ENCODE measurements around the gene ZNF467.

GRCh38 chr7:149761307-149761706, 12.1 kb downstream of the ZNF467 start:
- TF ChIP-seq, protein P1, sequence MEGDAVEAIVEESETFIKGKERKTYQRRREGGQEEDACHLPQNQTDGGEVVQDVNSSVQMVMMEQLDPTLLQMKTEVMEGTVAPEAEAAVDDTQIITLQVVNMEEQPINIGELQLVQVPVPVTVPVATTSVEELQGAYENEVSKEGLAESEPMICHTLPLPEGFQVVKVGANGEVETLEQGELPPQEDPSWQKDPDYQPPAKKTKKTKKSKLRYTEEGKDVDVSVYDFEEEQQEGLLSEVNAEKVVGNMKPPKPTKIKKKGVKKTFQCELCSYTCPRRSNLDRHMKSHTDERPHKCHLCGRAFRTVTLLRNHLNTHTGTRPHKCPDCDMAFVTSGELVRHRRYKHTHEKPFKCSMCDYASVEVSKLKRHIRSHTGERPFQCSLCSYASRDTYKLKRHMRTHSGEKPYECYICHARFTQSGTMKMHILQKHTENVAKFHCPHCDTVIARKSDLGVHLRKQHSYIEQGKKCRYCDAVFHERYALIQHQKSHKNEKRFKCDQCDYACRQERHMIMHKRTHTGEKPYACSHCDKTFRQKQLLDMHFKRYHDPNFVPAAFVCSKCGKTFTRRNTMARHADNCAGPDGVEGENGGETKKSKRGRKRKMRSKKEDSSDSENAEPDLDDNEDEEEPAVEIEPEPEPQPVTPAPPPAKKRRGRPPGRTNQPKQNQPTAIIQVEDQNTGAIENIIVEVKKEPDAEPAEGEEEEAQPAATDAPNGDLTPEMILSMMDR (IDR thresholded peaks at IDR 0.05) = no peak
- TF ChIP-seq EZH2 (IDR thresholded peaks at IDR 0.05) = no peak
- no peak for TF ChIP-seq EZH2phosphoT487 (IDR thresholded peaks at IDR 0.05)
